Measurements from ENCODE around the gene GTF2H1. TPM values are rescaled to one million over a fixed set of nuclear protein-coding genes. Genes with fewer than 3 reads are reported as not detected.
A peak's percentile ranks its signal among the peaks of the same experiment; 100 is the strongest.

Gene GTF2H1
- 119 TPM for total RNA-seq
- polyA plus RNA-seq = 31.9 TPM

DNA sequence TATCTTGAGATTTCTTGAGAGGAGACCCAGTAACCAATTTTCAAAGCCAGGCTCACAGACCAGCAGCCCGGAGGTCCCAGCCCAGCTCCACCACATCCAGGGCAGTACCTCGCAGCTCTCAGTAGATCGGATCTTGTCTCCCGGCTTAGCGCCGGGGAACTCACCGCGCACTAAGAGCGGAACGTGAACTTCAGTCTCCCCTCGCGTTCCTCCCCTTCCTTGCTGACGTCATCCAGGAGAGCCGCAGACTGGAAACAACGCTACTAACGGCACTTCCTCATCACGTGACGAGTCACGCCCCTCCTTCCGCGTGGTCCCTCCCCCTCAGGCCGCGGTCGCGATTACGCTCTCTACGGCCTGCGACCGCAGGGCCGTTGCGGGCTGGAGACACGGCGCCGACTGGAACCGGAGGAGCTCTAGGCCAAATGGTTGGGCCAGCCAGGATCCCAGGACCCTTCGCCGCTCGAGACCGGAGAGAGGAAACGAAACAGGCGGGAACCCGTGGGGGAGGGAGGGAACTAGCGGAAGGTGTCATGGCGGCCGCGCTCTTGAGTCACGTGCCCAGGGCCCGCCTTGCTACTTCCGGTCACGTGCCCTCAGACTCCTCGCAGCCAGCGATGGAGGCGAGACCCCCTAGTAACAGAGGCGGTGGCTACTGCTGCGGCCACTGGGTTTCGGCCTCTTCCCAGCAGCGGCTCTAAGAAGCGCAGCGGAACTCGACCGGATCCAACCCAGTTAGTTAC is at the start of gene GTF2H1, which contains the start of gene HPS5:
Gene GTF2H1 (plus strand): TSS at position 599 of the 743 bp plus-strand sequence. CDS start 10,508 bp downstream, outside the sequence.
Gene HPS5 (minus strand): TSS at position 172 of the 743 bp plus-strand sequence. CDS start 4,282 bp downstream, outside the sequence.
- peak within 1 kb of the TSS; percentile 78 for H3K4me3 ChIP-seq (ENCODE audit: low read depth, low read length)
- H3K4me1 ChIP-seq (ENCODE audit: insufficient read depth) = peaks cover 2% of the 10 kb centered on the region
- H3K27ac ChIP-seq (ENCODE audit: low read depth) = peak within 1 kb of the TSS; percentile 98
- WGBS = under 1% methylated on average over 61 of the region's 61 CpGs
- no peaks in the 10 kb centered on the region for H3K36me3 ChIP-seq (ENCODE audit: insufficient read depth)
- DNase-seq (ENCODE audit: extremely low spot score) = peak; percentile 97

DNA sequence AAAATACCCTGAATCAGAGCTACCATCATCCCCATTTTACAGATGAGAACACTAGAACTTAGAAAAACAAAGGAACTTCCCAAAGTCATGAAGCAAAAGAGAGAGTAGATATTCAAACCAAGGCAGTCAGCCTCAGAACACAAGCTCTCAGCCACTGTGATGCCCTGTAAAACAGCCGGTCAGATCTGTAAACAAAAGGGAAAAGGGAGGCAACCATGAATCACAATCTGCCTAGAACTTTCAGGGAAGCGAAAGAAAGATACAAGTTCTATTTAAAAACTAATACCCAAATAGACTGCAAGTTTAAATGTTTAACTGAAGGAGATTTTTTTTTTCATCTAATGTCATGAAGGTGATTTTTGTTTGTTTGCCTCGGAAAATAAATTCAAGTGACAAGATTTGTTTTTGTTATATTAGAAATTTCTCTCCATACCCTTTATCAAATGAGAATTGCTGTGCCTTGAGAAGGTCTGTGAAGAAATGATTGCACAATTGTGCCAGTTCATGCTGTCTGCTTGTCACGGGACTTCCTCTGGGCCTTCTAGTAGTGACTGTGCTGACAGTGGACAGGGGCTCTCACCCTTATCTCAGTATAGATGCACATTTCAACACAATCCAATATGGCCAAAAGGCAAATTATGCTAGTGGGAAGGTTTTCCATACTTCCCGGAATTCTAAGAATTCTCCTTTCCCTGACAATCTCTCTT is 44.6 kb upstream of the GTF2H1 start:
- H3K27ac ChIP-seq (ENCODE audit: low read depth) = no peak overlapping the region
- no peak overlapping the region for H3K4me3 ChIP-seq (ENCODE audit: low read depth, low read length)
- H3K36me3 ChIP-seq (ENCODE audit: insufficient read depth) = peaks cover 4% of the 10 kb centered on the region
- 84% methylated on average over 5 of the region's 5 CpGs for WGBS
- DNase-seq (ENCODE audit: extremely low spot score) = no peak
- no peaks in the 10 kb centered on the region for H3K4me1 ChIP-seq (ENCODE audit: insufficient read depth)

DNA sequence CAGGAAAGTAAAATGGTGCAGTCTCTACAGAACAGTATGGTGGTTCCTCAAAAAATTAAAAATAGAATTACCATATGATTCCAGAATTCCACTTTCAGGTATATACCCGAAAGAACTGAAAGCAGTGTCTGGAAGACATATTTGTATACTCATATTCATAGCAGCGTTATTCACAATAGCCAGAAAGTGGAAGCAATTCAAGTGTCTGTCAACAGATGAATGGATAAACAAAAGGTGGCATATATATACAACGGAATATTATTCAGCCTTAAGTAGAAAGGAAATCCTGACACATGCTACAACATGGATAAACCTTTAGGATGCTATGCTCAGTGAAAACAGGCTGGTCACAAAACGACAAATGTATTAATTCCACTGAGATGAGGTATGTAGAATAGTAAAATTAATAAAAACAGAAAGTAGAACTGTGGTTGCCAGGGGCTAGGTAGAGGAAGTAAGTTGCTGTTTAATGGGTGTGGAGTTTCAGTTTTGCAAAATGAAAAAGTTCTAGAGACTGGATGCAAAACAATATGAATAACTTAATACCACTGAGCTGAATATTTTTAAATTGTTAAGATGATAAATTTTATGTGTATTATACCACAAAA is 41.8 kb upstream of the GTF2H1 start:
- peaks cover 8% of the 10 kb centered on the region for H3K36me3 ChIP-seq (ENCODE audit: insufficient read depth)
- H3K4me3 ChIP-seq (ENCODE audit: low read depth, low read length) = no peak overlapping the region
- H3K27ac ChIP-seq (ENCODE audit: low read depth) = no peak overlapping the region
- no peak for DNase-seq (ENCODE audit: extremely low spot score)
- H3K4me1 ChIP-seq (ENCODE audit: insufficient read depth) = no peaks in the 10 kb centered on the region
- 81% methylated on average over 4 of the region's 4 CpGs for WGBS

DNA sequence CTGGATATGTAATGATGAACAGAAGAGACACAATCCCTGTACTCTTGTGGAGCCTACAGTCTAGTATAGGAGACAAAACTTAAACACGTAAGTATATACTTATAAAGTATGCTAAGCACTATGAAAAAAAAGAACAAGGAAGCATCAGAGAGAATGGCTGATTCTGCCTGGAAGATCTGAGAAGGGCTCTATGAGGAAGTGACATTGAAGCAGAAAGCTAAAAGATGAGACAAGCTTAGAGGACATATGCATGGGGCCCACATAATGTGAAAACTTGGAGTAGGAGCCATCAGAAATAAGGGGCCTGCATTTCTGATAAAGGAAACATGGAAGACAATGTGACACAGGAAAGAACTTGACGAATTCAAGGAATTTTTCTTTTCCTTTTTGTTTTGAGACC is 39.7 kb upstream of the GTF2H1 start:
- no peak overlapping the region for H3K27ac ChIP-seq (ENCODE audit: low read depth)
- no peak for DNase-seq (ENCODE audit: extremely low spot score)
- peaks cover 10% of the 10 kb centered on the region for H3K36me3 ChIP-seq (ENCODE audit: insufficient read depth)
- WGBS = 92% methylated on average over 2 of the region's 2 CpGs
- H3K4me3 ChIP-seq (ENCODE audit: low read depth, low read length) = no peak overlapping the region
- H3K4me1 ChIP-seq (ENCODE audit: insufficient read depth) = no peaks in the 10 kb centered on the region

- no peak overlapping the region for H3K27ac ChIP-seq (ENCODE audit: low read depth)
- WGBS = 96% methylated on average over 1 of the region's 1 CpG
- DNase-seq (ENCODE audit: extremely low spot score) = no peak
- H3K4me1 ChIP-seq (ENCODE audit: insufficient read depth) = no peaks in the 10 kb centered on the region
- H3K36me3 ChIP-seq (ENCODE audit: insufficient read depth) = peaks cover 6% of the 10 kb centered on the region
- H3K4me3 ChIP-seq (ENCODE audit: low read depth, low read length) = no peak overlapping the region
Measured at GRCh38 chr11:18285841-18286240, 36.5 kb upstream of the GTF2H1 start.

GRCh38 chr11:18288911-18289310 is 33.5 kb upstream of the GTF2H1 start:
- H3K36me3 ChIP-seq (ENCODE audit: insufficient read depth) = peaks cover 9% of the 10 kb centered on the region

GRCh38 chr11:18294862-18295261 is 27.5 kb upstream of the GTF2H1 start:
- DNase-seq (ENCODE audit: extremely low spot score) = no peak
- peaks cover 5% of the 10 kb centered on the region for H3K36me3 ChIP-seq (ENCODE audit: insufficient read depth)
- no peaks in the 10 kb centered on the region for H3K4me1 ChIP-seq (ENCODE audit: insufficient read depth)
- H3K27ac ChIP-seq (ENCODE audit: low read depth) = no peak overlapping the region
- no peak overlapping the region for H3K4me3 ChIP-seq (ENCODE audit: low read depth, low read length)
- WGBS = 94% methylated on average over 5 of the region's 5 CpGs

More at GRCh38 chr11:18288911-18289310, 33.5 kb upstream of the GTF2H1 start:
- no peaks in the 10 kb centered on the region for H3K4me1 ChIP-seq (ENCODE audit: insufficient read depth)
- 97% methylated on average over 4 of the region's 4 CpGs for WGBS
- H3K27ac ChIP-seq (ENCODE audit: low read depth) = no peak overlapping the region
- H3K4me3 ChIP-seq (ENCODE audit: low read depth, low read length) = no peak overlapping the region
- DNase-seq (ENCODE audit: extremely low spot score) = no peak

GRCh38 chr11:18295316-18295715 is 27.1 kb upstream of the GTF2H1 start:
- 91% methylated on average over 2 of the region's 2 CpGs for WGBS
- DNase-seq (ENCODE audit: extremely low spot score) = no peak
- Histone ChIP-seq H3K4me1 (ENCODE audit: insufficient read depth) (no peaks in the 10 kb centered on the region), H3K4me3 (ENCODE audit: low read depth, low read length) (no peak overlapping the region), H3K27ac (ENCODE audit: low read depth) (no peak overlapping the region), H3K36me3 (ENCODE audit: insufficient read depth) (peaks cover 5% of the 10 kb centered on the region)

- DNase-seq (ENCODE audit: extremely low spot score) = no peak
- Histone ChIP-seq H3K27ac (ENCODE audit: low read depth) (no peak overlapping the region), H3K4me1 (ENCODE audit: insufficient read depth) (no peaks in the 10 kb centered on the region), H3K4me3 (ENCODE audit: low read depth, low read length) (no peak overlapping the region), H3K36me3 (ENCODE audit: insufficient read depth) (peaks cover 3% of the 10 kb centered on the region)
Measured at GRCh38 chr11:18299721-18300120, 22.6 kb upstream of the GTF2H1 start.

DNA sequence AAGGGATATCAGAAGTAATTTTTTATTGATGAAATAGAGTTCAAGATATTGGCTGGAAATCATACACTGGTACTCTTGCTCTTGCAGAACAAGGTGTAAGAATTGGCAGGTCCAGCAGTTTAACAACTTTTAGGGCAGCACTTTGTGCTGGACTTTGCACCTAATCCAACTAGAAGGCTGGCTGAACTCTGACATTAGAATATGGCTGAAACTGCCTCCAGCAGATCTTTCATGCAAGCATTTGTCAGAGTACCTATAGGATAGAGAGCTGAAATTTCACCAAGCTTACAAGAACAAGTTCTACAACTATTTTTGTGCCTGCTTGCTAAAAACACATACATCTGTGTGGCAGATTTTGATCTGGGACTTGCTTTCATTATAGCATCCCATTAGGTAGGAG is 17.6 kb upstream of the GTF2H1 start:
- Histone ChIP-seq H3K4me3 (ENCODE audit: low read depth, low read length) (no peak overlapping the region), H3K27ac (ENCODE audit: low read depth) (no peak overlapping the region), H3K36me3 (ENCODE audit: insufficient read depth) (peaks cover 4% of the 10 kb centered on the region), H3K4me1 (ENCODE audit: insufficient read depth) (no peaks in the 10 kb centered on the region)
- no peak for DNase-seq (ENCODE audit: extremely low spot score)

- WGBS = 88% methylated on average over 2 of the region's 2 CpGs
- H3K36me3 ChIP-seq (ENCODE audit: insufficient read depth) = peaks cover 6% of the 10 kb centered on the region
- no peak overlapping the region for H3K4me3 ChIP-seq (ENCODE audit: low read depth, low read length)
- no peak overlapping the region for H3K27ac ChIP-seq (ENCODE audit: low read depth)
- no peaks in the 10 kb centered on the region for H3K4me1 ChIP-seq (ENCODE audit: insufficient read depth)
- DNase-seq (ENCODE audit: extremely low spot score) = no peak
Measured at GRCh38 chr11:18307461-18308139, 14.8 kb upstream of the GTF2H1 start.

DNA sequence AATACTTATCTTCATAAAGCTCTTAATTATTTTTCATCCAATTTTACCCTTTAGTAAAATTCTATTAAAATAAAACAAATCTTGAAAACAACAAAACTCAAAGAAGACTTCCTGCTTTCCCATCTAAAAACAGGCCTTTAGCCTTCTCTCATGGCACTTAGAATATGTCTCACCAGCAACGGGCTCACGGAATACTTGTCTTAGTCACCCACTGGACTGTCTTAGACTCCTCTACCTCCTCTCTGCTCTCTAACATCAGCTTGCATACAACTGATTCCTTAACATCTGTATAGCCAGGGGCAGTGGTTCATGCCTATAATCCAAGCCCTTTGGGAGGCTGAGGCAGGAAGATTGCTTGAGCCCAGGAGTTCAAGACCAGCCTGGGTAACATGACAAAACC is 14.1 kb upstream of the GTF2H1 start:
- 91% methylated on average over 2 of the region's 2 CpGs for WGBS
- Histone ChIP-seq H3K27ac (ENCODE audit: low read depth) (no peak overlapping the region), H3K36me3 (ENCODE audit: insufficient read depth) (peaks cover 4% of the 10 kb centered on the region)

DNA sequence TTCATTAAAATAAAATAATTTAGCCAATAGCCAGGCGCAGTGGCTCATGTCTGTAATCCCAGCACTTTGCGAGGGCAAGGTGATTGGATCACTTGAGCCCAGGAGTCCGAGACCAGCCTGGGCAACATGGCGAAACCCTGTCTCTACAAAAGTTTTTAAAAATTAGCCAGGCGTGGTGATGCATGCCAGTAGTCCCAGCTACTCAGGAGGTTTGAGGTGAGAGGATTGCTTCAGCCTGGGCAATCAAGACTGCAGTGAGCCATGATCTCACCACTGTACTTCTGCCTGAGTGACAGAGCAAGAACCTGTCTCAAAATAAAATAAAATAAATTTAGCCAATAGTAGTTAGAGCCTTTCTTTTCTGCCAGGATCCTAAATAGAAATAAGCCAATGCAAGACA is 12.7 kb upstream of the GTF2H1 start:
- 95% methylated on average over 5 of the region's 5 CpGs for WGBS
- Histone ChIP-seq H3K27ac (ENCODE audit: low read depth) (no peak overlapping the region), H3K4me1 (ENCODE audit: insufficient read depth) (no peaks in the 10 kb centered on the region), H3K36me3 (ENCODE audit: insufficient read depth) (peaks cover 4% of the 10 kb centered on the region), H3K4me3 (ENCODE audit: low read depth, low read length) (no peak overlapping the region)
- no peak for DNase-seq (ENCODE audit: extremely low spot score)

More for the DNA sequence above, 14.1 kb upstream of the GTF2H1 start:
- DNase-seq (ENCODE audit: extremely low spot score) = no peak
- Histone ChIP-seq H3K4me1 (ENCODE audit: insufficient read depth) (no peaks in the 10 kb centered on the region), H3K4me3 (ENCODE audit: low read depth, low read length) (no peak overlapping the region)

Measured in urinary bladder (tissue), 4 donors.